ENCODE measurements around the gene IFITM1. TPM values are rescaled to one million over a fixed set of nuclear protein-coding genes. Genes with fewer than 3 reads are reported as not detected.
"Not testable (repeated sequence)": the region's sequence is repeated elsewhere in the genome, so short reads cannot be mapped to it uniquely, and the experiment has no call there.

The IFITM1 gene
- total and polyA plus RNA-seq, 9 of the 15 experiments (the other 6 are each of a cell fraction or from before 2014, with no cell fraction given), result 691 to 5,579 (median 974) TPM

- H3K27me3 ChIP-seq (ENCODE audit: control insufficient read depth in 2 of 2, insufficient read depth in 2 of 2, low read length in 2 of 2); FAIRE-seq; H2AFZ ChIP-seq (ENCODE audit: low read depth, low read length); H3K9me3 ChIP-seq (replicated peaks; ENCODE audit: control insufficient read depth, insufficient read depth, low read depth, low read length); H4K20me1 ChIP-seq (replicated peaks; ENCODE audit: control insufficient read depth, insufficient read depth, low read length); H3K36me3 ChIP-seq (ENCODE audit: control insufficient read depth, insufficient read depth, low read length); BruUV-seq (replicated peaks); CTCF ChIA-PET (ENCODE audit: low intra/inter-chr PET ratio); DNase-seq (ENCODE audit: extremely low read depth in 1 of 4, low spot score in 3 of 4); H3K9me1 ChIP-seq (ENCODE audit: control insufficient read depth, insufficient read depth, low read length): not testable (repeated sequence)
- peak overlapping the region; percentile 74 for H3K4me2 ChIP-seq (ENCODE audit: insufficient read depth, low read length)
- peak; percentile 2; the same call in 2 of the 3 replicates for ATAC-seq
- H3K9ac ChIP-seq (ENCODE audit: insufficient read depth in 1 of 2, low read depth in 2 of 2, low read length in 2 of 2), result peak overlapping the region; percentile 65 to 90
- POLR2A ChIA-PET, result interaction anchor here (0.6 to 1.5 kb wide), 3 partner anchors 8 to 59 kb away, joined by 4 to 9 read pairs (median 6); no protein-coding TSS in a partner anchor
- H3K27ac ChIP-seq (ENCODE audit: extremely low read depth, low read depth, low read length), result peak overlapping the region; percentile 67; the same call in 2 of the 3 replicates
- intact Hi-C loops (cut with micrococcal nuclease) (loop anchor here (5.0 kb wide), 1 partner anchor 43 kb away; no protein-coding TSS in a partner anchor), in situ Hi-C loops (cut with MboI) (loop anchor here (5.0 kb wide), 1 partner anchor 42 kb away; no protein-coding TSS in a partner anchor)
- H3K4me1 ChIP-seq (replicated peaks in 1 of 2; ENCODE audit: control insufficient read depth in 2 of 2, insufficient read depth in 2 of 2, low read length in 2 of 2), result peaks cover 38 to 43% of the 10 kb centered on the region in 2 experiments
- WGBS (ENCODE audit: insufficient coverage, low coverage, missing lambda C conversion rate), result 13% methylated on average over 5 of the region's 18 CpGs
- peaks cover 56% of the 10 kb centered on the region for H3K79me2 ChIP-seq (ENCODE audit: control insufficient read depth, insufficient read depth, low read length)
- peak; percentile 27; the same call in 1 of the 2 replicates for TF ChIP-seq ZBTB7A (IDR thresholded peaks at IDR 0.05; ENCODE audit: borderline replicate concordance, control insufficient read depth, low read depth, low read length)
- peak; percentile 43; the same call in 1 of the 2 replicates for TF ChIP-seq TFAP4 (CRISPR knock-in tag; IDR thresholded peaks at IDR 0.05; ENCODE audit: borderline replicate concordance)
- H3K4me3 ChIP-seq, result peak overlapping the region; percentile 45
These were observed 3.8 kb upstream of the IFITM1 start for GRCh38 chr11:309979-310572.

DNA sequence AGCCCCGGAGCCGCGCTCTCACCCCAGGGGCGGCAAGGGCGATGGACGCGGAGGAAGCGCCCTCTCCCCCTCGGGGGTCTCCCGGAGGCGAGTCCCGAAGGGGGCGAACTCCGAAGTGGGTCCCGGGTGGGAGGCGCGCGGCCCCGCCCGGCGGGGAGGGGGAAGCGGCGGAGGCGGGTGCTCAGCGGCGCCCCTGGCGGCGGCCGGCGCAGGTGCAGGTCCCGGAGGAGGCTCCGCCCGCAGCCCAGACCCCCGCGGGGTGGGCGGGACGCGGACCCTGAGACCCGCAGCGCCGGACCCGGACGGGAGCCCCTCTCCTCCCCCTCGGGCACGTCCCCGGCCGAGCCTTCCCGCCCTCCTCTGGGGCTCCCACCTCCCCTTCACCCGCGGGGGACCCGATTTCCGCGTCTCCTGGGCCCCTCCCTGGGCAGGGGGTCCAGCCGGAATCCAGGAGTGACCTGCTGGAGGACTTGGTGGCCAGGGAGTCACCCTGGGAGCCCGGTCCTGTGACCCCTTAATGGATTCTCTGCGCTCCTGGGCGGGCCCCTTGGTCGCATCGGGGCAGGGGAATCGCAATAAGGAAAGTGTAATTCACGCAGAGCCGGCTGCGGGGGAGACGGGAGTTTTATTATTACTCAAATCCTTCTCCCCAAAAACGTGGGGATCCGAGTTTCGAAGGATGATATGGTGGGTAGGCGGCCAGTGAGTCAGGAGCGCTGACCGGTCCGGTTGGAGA, 2.7 kb upstream of the IFITM1 start:
- H3K36me3 ChIP-seq (ENCODE audit: control insufficient read depth, insufficient read depth, low read length), result peaks cover 17% of the 10 kb centered on the region; the same call in 1 of the 3 replicates
- H3K79me2 ChIP-seq (ENCODE audit: control insufficient read depth, insufficient read depth, low read length), result peaks cover 67% of the 10 kb centered on the region
- 0% methylated on average over 5 of the region's 71 CpGs for WGBS (ENCODE audit: insufficient coverage, low coverage, missing lambda C conversion rate)
- POLR2A ChIA-PET, result interaction anchor here (0.6 to 2.1 kb wide), 2 partner anchors 16 to 450 kb away, joined by 3 to 9 read pairs; no protein-coding TSS in a partner anchor
- H3K27me3 ChIP-seq (ENCODE audit: control insufficient read depth in 2 of 2, insufficient read depth in 2 of 2, low read length in 2 of 2); H3K9me1 ChIP-seq (ENCODE audit: control insufficient read depth, insufficient read depth, low read length); DNase-seq (ENCODE audit: extremely low read depth in 1 of 4, low spot score in 3 of 4); BruUV-seq (replicated peaks); H3K9me3 ChIP-seq (replicated peaks; ENCODE audit: control insufficient read depth, insufficient read depth, low read depth, low read length); CTCF ChIA-PET (ENCODE audit: low intra/inter-chr PET ratio); H4K20me1 ChIP-seq (replicated peaks; ENCODE audit: control insufficient read depth, insufficient read depth, low read length): not testable (repeated sequence)
- peak; percentile 47 for ATAC-seq
- H3K4me1 ChIP-seq (replicated peaks in 1 of 2; ENCODE audit: control insufficient read depth in 2 of 2, insufficient read depth in 2 of 2, low read length in 2 of 2), result peaks cover 27 to 53% of the 10 kb centered on the region in 2 experiments
- peak overlapping the region; percentile 87 for H3K27ac ChIP-seq (ENCODE audit: extremely low read depth, low read depth, low read length)
- peak; percentile 56 for FAIRE-seq
- peak overlapping the region; percentile 0 to 82; a peak in 3 of 4 replicates for H3K9ac ChIP-seq (ENCODE audit: insufficient read depth in 1 of 2, low read depth in 2 of 2, low read length in 2 of 2)
- peak overlapping the region; percentile 45; the same call in 1 of the 2 replicates for H2AFZ ChIP-seq (ENCODE audit: low read depth, low read length)
- H3K4me3 ChIP-seq, result peak overlapping the region; percentile 17; the same call in 1 of the 2 replicates
- intact Hi-C loops (cut with micrococcal nuclease), result loop anchor here (5.0 kb wide), 1 partner anchor 44 kb away; no protein-coding TSS in a partner anchor
- in situ Hi-C loops (cut with MboI), result loop anchor here (5.0 kb wide), 1 partner anchor 41 kb away; no protein-coding TSS in a partner anchor
- H3K4me2 ChIP-seq (ENCODE audit: insufficient read depth, low read length), result peak overlapping the region; percentile 95

All from K562 (cell line).